HL-60 (cell line): Measurements from ENCODE around the gene UBXN4.
"Not testable (repeated sequence)": the region's sequence is repeated elsewhere in the genome, so short reads cannot be mapped to it uniquely, and the experiment has no call there.

Source experiments
- DNase-seq, 2 experiments: peaks; one replicate each; pipeline ENCODE4 v3.0.0-alpha.2; 2010 to 2020; ENCODE audit warnings: low read depth in 1 of 2, low spot score in 1 of 2
- H3K27ac ChIP-seq: fragments of 250-450 bp; sonication (Bioruptor Pico); replicated peaks from 2 replicates; pipeline ENCODE4 v1.5.1; 2020; ENCODE audit warnings: mild to moderate bottlenecking, moderate library complexity
- H3K27me3 ChIP-seq: fragments of 250-450 bp; sonication (Bioruptor Pico); 2 replicates; pipeline ENCODE4 v1.5.1; 2021; ENCODE audit warnings: mild to moderate bottlenecking, moderate library complexity; ENCODE audit not compliant: insufficient read depth, poor library complexity, severe bottlenecking
- H3K4me3 ChIP-seq: replicated peaks from 2 replicates; pipeline ENCODE4 v1.5.1; 2011; ENCODE audit warnings: mild to moderate bottlenecking, control low read depth, low read length; ENCODE audit not compliant: insufficient read depth
- GABPA ChIP-seq: IDR thresholded peaks from 2 replicates; pipeline ENCODE4 v1.6.1; 2012; ENCODE audit warnings: low read depth
- POLR2AphosphoS5 ChIP-seq: IDR thresholded peaks from 2 replicates; pipeline ENCODE4 v1.6.1; 2012; ENCODE audit warnings: low read depth
- SPI1 ChIP-seq: IDR thresholded peaks from 2 replicates; pipeline ENCODE4 v1.6.1; 2012; ENCODE audit warnings: low read depth, mild to moderate bottlenecking, borderline replicate concordance
- TF ChIP-seq, protein P1 (sequence below): IDR thresholded peaks from one replicate; pipeline ENCODE4 v1.5.1; 2011; ENCODE audit warnings: low read length, control low read depth, inconsistent platforms; ENCODE audit not compliant: insufficient read depth
- TF ChIP-seq, protein P2 (sequence below): IDR thresholded peaks from 2 replicates; pipeline ENCODE4 v1.6.1; 2012; ENCODE audit warnings: low read depth; ENCODE audit not compliant: insufficient replicate concordance

The UBXN4 gene

DNA sequence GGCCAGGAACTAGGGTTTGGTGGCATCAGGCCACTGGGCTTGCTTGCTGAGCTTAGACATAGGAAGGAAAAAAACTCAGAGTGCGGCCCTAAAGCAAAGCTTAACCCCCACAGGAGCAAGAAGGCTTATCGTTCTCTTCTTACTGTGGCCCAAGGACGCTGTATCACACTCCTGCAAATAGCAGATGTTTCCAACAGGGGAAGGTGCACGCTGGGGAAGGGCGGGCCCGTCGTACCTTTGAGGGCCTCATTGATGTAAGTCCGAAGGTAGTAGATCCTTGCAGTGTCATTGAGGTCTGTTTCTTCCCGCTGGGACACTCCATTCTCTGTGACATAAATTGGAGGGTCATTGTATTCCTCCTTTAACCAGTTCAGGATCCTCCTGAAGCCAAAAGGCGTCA, 48.8 kb downstream of the UBXN4 start:
- TF ChIP-seq, protein P1, sequence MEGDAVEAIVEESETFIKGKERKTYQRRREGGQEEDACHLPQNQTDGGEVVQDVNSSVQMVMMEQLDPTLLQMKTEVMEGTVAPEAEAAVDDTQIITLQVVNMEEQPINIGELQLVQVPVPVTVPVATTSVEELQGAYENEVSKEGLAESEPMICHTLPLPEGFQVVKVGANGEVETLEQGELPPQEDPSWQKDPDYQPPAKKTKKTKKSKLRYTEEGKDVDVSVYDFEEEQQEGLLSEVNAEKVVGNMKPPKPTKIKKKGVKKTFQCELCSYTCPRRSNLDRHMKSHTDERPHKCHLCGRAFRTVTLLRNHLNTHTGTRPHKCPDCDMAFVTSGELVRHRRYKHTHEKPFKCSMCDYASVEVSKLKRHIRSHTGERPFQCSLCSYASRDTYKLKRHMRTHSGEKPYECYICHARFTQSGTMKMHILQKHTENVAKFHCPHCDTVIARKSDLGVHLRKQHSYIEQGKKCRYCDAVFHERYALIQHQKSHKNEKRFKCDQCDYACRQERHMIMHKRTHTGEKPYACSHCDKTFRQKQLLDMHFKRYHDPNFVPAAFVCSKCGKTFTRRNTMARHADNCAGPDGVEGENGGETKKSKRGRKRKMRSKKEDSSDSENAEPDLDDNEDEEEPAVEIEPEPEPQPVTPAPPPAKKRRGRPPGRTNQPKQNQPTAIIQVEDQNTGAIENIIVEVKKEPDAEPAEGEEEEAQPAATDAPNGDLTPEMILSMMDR, result no peak
- TF ChIP-seq, protein P2, sequence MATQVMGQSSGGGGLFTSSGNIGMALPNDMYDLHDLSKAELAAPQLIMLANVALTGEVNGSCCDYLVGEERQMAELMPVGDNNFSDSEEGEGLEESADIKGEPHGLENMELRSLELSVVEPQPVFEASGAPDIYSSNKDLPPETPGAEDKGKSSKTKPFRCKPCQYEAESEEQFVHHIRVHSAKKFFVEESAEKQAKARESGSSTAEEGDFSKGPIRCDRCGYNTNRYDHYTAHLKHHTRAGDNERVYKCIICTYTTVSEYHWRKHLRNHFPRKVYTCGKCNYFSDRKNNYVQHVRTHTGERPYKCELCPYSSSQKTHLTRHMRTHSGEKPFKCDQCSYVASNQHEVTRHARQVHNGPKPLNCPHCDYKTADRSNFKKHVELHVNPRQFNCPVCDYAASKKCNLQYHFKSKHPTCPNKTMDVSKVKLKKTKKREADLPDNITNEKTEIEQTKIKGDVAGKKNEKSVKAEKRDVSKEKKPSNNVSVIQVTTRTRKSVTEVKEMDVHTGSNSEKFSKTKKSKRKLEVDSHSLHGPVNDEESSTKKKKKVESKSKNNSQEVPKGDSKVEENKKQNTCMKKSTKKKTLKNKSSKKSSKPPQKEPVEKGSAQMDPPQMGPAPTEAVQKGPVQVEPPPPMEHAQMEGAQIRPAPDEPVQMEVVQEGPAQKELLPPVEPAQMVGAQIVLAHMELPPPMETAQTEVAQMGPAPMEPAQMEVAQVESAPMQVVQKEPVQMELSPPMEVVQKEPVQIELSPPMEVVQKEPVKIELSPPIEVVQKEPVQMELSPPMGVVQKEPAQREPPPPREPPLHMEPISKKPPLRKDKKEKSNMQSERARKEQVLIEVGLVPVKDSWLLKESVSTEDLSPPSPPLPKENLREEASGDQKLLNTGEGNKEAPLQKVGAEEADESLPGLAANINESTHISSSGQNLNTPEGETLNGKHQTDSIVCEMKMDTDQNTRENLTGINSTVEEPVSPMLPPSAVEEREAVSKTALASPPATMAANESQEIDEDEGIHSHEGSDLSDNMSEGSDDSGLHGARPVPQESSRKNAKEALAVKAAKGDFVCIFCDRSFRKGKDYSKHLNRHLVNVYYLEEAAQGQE, result no peak
- TF ChIP-seq SPI1 (no peak), GABPA (no peak), POLR2AphosphoS5 (no peak)
- no peak overlapping the region for H3K4me3 ChIP-seq
- no peak for DNase-seq
- no peaks in the 10 kb centered on the region for H3K27me3 ChIP-seq
- no peak overlapping the region for H3K27ac ChIP-seq

DNA sequence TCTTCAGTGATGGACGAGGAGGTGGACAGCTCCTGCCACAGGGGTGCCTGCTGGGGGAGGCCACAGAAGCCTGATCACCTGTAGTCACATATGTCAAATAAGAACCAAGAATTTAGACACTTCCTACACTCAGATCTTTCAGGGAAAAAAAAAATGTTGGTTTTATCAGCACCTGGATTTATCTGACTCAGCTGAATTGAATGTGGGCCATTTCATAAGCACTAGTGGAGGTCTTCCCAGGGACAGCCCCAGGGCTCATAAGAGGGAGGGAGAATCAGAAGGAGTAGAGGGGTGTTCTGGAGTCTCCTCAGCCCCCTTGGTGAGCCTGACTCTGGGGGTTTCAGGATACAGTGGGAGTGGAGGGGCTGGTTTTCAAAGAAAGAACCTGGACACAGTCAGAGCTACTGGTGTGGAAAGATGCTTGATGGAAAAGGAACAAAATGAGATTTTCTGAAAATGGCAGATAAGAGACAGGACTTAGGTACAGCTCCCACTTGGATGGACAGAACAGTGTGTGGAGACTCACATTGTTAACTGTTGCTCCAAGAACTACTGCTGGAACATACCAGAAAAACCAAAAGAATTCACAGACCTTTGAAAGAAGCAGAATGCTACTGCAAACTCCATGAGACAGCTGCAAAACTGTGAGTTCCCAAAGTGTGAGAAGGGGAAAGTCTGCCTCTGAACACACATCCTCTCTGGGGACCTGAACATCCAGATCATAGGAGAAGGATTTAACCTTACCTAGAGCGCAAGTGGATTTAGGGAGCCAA, 49.9 kb downstream of the UBXN4 start:
- DNase-seq, result no peak
- no peak overlapping the region for H3K27ac ChIP-seq
- H3K4me3 ChIP-seq, result no peak overlapping the region
- TF ChIP-seq, protein P2, result no peak
- TF ChIP-seq, protein P1, result no peak
- TF ChIP-seq GABPA (no peak), POLR2AphosphoS5 (no peak), SPI1 (no peak)
- H3K27me3 ChIP-seq, result no peaks in the 10 kb centered on the region

DNA sequence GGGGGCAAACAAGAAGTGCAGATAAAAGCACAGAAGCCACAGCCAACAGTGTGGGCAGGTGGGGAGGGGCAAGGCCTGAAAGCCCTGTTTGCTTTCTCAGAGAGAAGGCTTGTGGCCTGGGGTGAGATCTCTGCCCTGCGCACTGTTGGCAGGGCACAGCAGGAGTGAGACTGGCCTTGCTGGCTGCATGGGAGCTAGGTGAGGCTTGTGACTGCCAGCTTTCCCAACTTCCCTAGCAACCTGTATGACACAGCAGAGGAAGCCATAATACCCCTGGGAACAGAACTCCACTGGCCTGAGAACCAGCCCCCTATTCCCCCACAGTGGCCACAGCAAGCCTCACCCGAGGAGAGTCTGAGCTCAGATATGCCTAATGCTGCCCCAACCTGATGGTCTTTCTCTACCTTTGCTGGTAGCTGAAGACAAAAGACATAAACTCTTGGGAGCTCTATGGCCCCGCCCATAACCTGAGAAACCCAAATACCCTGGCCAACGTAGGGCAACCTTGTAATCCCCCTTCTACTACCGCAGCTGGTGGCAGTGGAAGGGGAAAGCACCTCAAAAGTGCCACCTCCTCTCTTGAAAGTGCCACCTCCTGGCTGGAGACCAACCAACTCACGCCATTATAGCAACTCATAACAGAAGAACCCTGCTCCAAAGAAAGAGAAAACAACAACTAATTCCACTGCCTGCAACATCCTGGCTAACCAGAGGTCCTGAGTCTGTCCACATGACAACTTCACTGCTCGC, 50.9 kb downstream of the UBXN4 start:
- TF ChIP-seq, protein P1, result no peak
- no peak for TF ChIP-seq POLR2AphosphoS5
- no peak for TF ChIP-seq GABPA
- TF ChIP-seq, protein P2, result no peak
- no peak for TF ChIP-seq SPI1
- DNase-seq, result peak in 1 of 2 experiments; percentile 30
- no peak overlapping the region for H3K4me3 ChIP-seq

DNA sequence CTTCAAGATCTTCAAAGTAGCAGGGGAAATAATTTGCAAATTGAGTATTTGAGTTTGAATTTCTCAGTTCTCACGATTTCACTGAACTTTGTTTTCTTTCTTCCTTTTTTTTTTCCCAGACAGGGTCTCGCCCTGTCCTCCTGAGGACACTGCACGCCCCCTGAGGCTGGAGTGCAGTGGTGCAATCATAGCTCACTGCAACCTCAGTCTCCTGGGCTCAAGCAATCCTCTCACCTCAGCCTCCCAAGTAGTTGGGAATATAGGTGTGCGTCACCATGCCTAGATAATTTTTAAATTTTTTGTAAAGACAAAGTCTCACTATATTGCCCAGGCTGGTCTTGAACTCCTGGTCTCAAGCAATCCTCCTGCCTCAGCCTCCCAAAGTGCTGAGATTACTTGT, 54.0 kb downstream of the UBXN4 start:
- DNase-seq, H3K4me3 ChIP-seq, H3K27ac ChIP-seq, H3K27me3 ChIP-seq: not testable (repeated sequence)

More for the DNA sequence above, 50.9 kb downstream of the UBXN4 start:
- no peaks in the 10 kb centered on the region for H3K27me3 ChIP-seq
- no peak overlapping the region for H3K27ac ChIP-seq
